KMS-11 (cell line): ENCODE results near the gene MEGF6.

ENCODE experiments used
- H2AFZ ChIP-seq: fragments of 200-600 bp; sonication (generic); 2 replicates; pipeline ENCODE4 v1.6.1; 2016; ENCODE audit warnings: antibody characterized with exemption, mixed run types, low read depth
- H3K27ac ChIP-seq: fragments of 200-600 bp; sonication (generic); 2 replicates; pipeline ENCODE4 v1.6.1; 2016; ENCODE audit warnings: mild to moderate bottlenecking, mixed run types
- H3K27me3 ChIP-seq: fragments of 200-600 bp; sonication (generic); 2 replicates; pipeline ENCODE4 v1.6.1; 2017; ENCODE audit warnings: mild to moderate bottlenecking, low read depth, mixed run types, moderate library complexity; ENCODE audit not compliant: insufficient read depth
- H3K36me3 ChIP-seq: fragments of 200-600 bp; sonication (generic); 2 replicates; pipeline ENCODE4 v1.6.1; 2017; ENCODE audit warnings: mild to moderate bottlenecking, mixed run types; ENCODE audit not compliant: insufficient read depth
- H3K4me1 ChIP-seq: fragments of 200-600 bp; sonication (generic); 2 replicates; pipeline ENCODE4 v1.6.1; 2016; ENCODE audit warnings: mild to moderate bottlenecking, low read depth, mixed run types; ENCODE audit not compliant: poor library complexity, severe bottlenecking
- H3K4me2 ChIP-seq: fragments of 200-600 bp; sonication (generic); 2 replicates; pipeline ENCODE4 v1.7.0; 2016; ENCODE audit warnings: mild to moderate bottlenecking, mixed run types
- H3K4me3 ChIP-seq: fragments of 200-600 bp; sonication (generic); IDR thresholded peaks from 2 replicates; pipeline ENCODE4 v1.6.1; 2017; ENCODE audit warnings: low read depth, low read length, mixed read lengths; ENCODE audit not compliant: insufficient read depth
- H3K79me2 ChIP-seq: fragments of 200-600 bp; sonication (generic); 2 replicates; pipeline ENCODE4 v1.6.1; 2016; ENCODE audit warnings: low read depth, mixed run types; ENCODE audit not compliant: insufficient read depth
- H3K9ac ChIP-seq: fragments of 200-600 bp; sonication (generic); 2 replicates; pipeline ENCODE4 v1.6.1; 2016; ENCODE audit warnings: mild to moderate bottlenecking, mixed run types
- H4K20me1 ChIP-seq: fragments of 200-600 bp; sonication (generic); 2 replicates; pipeline ENCODE4 v1.6.1; 2016; ENCODE audit warnings: mild to moderate bottlenecking, mixed run types; ENCODE audit not compliant: insufficient read depth
- CTCF ChIP-seq: fragments of 200-600 bp; sonication (generic); conservative IDR thresholded peaks from 2 replicates; pipeline ENCODE4 v1.6.1; 2017; ENCODE audit warnings: low read depth, mild to moderate bottlenecking, antibody characterized with exemption, low read length, moderate library complexity, mixed read lengths

Gene MEGF6

GRCh38 chr1:3541936-3542335 is 69.4 kb downstream of the MEGF6 start:
- H2AFZ ChIP-seq, result no peak overlapping the region
- H3K27me3 ChIP-seq, result peaks cover 94% of the 10 kb centered on the region
- no peaks in the 10 kb centered on the region for H3K36me3 ChIP-seq
- H3K4me2 ChIP-seq, result no peak overlapping the region
- H3K79me2 ChIP-seq, result no peaks in the 10 kb centered on the region
- H3K27ac ChIP-seq, result no peak overlapping the region
- TF ChIP-seq CTCF, result no peak
- no peaks in the 10 kb centered on the region for H3K4me1 ChIP-seq
- H4K20me1 ChIP-seq, result no peaks in the 10 kb centered on the region
- H3K9ac ChIP-seq, result no peak overlapping the region
- H3K4me3 ChIP-seq, result no peak overlapping the region

GRCh38 chr1:3541465-3541864 is 69.8 kb downstream of the MEGF6 start:
- Histone ChIP-seq H3K4me3 (no peak overlapping the region), H3K9ac (no peak overlapping the region), H3K79me2 (no peaks in the 10 kb centered on the region), H3K4me1 (no peaks in the 10 kb centered on the region), H2AFZ (no peak overlapping the region), H4K20me1 (no peaks in the 10 kb centered on the region), H3K27ac (no peak overlapping the region), H3K4me2 (no peak overlapping the region), H3K36me3 (no peaks in the 10 kb centered on the region), H3K27me3 (peaks cover 97% of the 10 kb centered on the region)
- no peak for TF ChIP-seq CTCF

- Histone ChIP-seq H3K36me3 (no peaks in the 10 kb centered on the region), H3K4me3 (no peak overlapping the region), H3K4me1 (no peaks in the 10 kb centered on the region), H2AFZ (no peak overlapping the region), H3K9ac (no peak overlapping the region), H3K27me3 (peaks cover 95% of the 10 kb centered on the region), H3K4me2 (no peak overlapping the region), H4K20me1 (no peaks in the 10 kb centered on the region), H3K79me2 (no peaks in the 10 kb centered on the region), H3K27ac (no peak overlapping the region)
- no peak for TF ChIP-seq CTCF
Measured at GRCh38 chr1:3540876-3541275, 70.4 kb downstream of the MEGF6 start.

DNA sequence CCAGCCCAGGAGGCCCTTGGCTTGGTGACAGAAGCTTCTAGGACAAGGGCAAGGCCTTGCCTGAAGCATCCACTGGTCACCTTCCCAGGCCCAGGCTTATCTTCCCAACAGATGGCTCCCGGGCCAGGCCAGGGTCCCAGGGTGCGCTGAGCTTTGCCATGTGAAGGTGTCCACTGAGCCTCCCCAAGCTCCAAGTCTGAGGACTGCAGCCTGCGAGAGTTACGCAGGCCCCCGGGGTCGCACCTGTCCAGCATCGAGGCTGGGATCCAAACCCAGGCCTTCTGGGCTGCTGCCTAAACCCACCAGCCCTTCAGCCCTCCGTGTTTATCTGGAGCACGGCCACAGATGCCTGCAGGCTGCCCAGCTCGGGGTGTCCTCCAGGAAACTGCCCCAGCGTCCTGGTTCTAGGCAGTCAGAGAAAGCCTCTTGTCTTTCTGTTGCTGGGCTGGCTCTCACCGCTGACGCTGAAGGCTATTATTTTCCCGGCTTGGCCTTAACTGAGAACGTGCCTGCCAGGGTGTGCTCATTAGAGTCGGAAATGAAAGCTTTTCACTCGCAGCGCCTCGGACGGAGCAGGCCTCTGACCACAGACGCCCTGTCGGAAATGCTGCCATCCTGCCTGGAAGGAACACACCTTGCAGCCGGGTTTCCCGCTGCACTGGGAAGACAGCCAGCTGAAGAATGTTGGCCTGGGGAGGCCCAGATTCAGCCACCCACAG is 71.4 kb downstream of the MEGF6 start:
- Histone ChIP-seq H3K4me3 (no peak overlapping the region), H3K27ac (no peak overlapping the region), H3K27me3 (peaks cover 95% of the 10 kb centered on the region), H3K79me2 (no peaks in the 10 kb centered on the region), H3K36me3 (no peaks in the 10 kb centered on the region), H3K4me2 (no peak overlapping the region), H4K20me1 (no peaks in the 10 kb centered on the region), H3K4me1 (no peaks in the 10 kb centered on the region), H2AFZ (no peak overlapping the region), H3K9ac (no peak overlapping the region)
- TF ChIP-seq CTCF, result no peak
